Neural cell (in vitro differentiated cells): Measurements from ENCODE around the gene IMPA2.

Source experiments
- RAD21 ChIP-seq: fragments of 450-650 bp; conservative IDR thresholded peaks from 2 replicates; pipeline ENCODE4 v1.6.1; 2014; ENCODE audit warnings: antibody characterized with exemption, mild to moderate bottlenecking, moderate library complexity
- TF ChIP-seq, protein P1 (sequence below): fragments of 450-650 bp; IDR thresholded peaks from 2 replicates; pipeline ENCODE4 v1.5.1; 2014; ENCODE audit warnings: antibody characterized with exemption, mild to moderate bottlenecking, moderate library complexity; ENCODE audit not compliant: poor library complexity, severe bottlenecking

DNA sequence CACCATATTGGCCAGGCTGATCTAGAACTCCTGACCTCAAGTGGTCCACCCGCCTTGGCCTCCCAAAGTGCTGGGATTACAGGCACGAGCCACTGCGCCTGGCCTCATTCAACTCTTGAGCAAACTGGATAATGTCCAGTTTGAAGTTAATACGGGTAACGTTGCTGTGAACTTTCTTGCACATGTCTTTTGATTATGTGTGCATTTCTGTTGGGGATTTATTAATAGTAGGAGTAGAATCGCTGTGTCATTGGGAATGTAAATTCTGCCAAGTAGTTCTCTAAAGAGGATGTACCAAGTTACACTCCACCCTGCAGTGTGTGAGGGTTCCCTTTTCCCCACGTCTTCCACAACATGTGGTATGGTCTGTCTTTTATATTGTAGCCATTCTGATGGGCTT is 6.2 kb downstream of the IMPA2 start:
- TF ChIP-seq, protein P1, sequence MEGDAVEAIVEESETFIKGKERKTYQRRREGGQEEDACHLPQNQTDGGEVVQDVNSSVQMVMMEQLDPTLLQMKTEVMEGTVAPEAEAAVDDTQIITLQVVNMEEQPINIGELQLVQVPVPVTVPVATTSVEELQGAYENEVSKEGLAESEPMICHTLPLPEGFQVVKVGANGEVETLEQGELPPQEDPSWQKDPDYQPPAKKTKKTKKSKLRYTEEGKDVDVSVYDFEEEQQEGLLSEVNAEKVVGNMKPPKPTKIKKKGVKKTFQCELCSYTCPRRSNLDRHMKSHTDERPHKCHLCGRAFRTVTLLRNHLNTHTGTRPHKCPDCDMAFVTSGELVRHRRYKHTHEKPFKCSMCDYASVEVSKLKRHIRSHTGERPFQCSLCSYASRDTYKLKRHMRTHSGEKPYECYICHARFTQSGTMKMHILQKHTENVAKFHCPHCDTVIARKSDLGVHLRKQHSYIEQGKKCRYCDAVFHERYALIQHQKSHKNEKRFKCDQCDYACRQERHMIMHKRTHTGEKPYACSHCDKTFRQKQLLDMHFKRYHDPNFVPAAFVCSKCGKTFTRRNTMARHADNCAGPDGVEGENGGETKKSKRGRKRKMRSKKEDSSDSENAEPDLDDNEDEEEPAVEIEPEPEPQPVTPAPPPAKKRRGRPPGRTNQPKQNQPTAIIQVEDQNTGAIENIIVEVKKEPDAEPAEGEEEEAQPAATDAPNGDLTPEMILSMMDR = no peak
- TF ChIP-seq RAD21 = no peak
